ENCODE data around the gene NPAS2.

- TF ChIP-seq CTCF (IDR thresholded peaks at IDR 0.05; ENCODE audit: low read depth, low read length) (no peak), EZH2phosphoT487 (IDR thresholded peaks at IDR 0.05; ENCODE audit: low read depth) (no peak)
Observed at GRCh38 chr2:100807707-100808106, 12.2 kb upstream of the NPAS2 start.
